ENCODE measurements around the gene ATP8A2. TPM values are rescaled to one million over a fixed set of nuclear protein-coding genes. Genes with fewer than 3 reads are reported as not detected.

ATP8A2 gene
- total and polyA plus RNA-seq, 9 donors = 0.23 to 0.95 (median 0.35) TPM

GRCh38 chr13:25958986-25959385, 587.2 kb downstream of the ATP8A2 start:
- TF ChIP-seq CTCF (IDR thresholded peaks at IDR 0.05) (no peak), EP300 (IDR thresholded peaks at IDR 0.05) (no peak), POLR2A (IDR thresholded peaks at IDR 0.05) (no peak)
- no peak overlapping the region for H3K4me3 ChIP-seq
- no peaks in the 10 kb centered on the region for H3K36me3 ChIP-seq
- H3K9me3 ChIP-seq = no peaks in the 10 kb centered on the region
- DNase-seq = no peak
- no peak overlapping the region for H3K27ac ChIP-seq
- no peaks in the 10 kb centered on the region for H3K4me1 ChIP-seq (ENCODE audit: insufficient read depth)
- intact Hi-C loops (cut with DNase I) = no loop called here
- 86 to 89% (median 88%) methylated on average over 1 of the region's 1 CpG for WGBS, 3 donors
- H3K27me3 ChIP-seq = no peaks in the 10 kb centered on the region

- TF ChIP-seq POLR2A (IDR thresholded peaks at IDR 0.05) = no peak
- TF ChIP-seq EP300 (IDR thresholded peaks at IDR 0.05) = no peak
- no peak for TF ChIP-seq CTCF (IDR thresholded peaks at IDR 0.05)
These were observed 589.5 kb downstream of the ATP8A2 start for GRCh38 chr13:25961294-25961693.

GRCh38 chr13:25963674-25964073, 591.9 kb downstream of the ATP8A2 start:
- intact Hi-C loops (cut with DNase I) = no loop called here
- Histone ChIP-seq H3K36me3 (no peaks in the 10 kb centered on the region), H3K27ac (no peak overlapping the region), H3K27me3 (no peaks in the 10 kb centered on the region), H3K4me3 (no peak overlapping the region), H3K9me3 (no peaks in the 10 kb centered on the region), H3K4me1 (ENCODE audit: insufficient read depth) (no peaks in the 10 kb centered on the region)
- no peak for DNase-seq
- whole genome bisulfite sequencing, 3 donors = 36 to 43% (median 40%) methylated on average over 4 of the region's 4 CpGs
- TF ChIP-seq EP300 (IDR thresholded peaks at IDR 0.05) = no peak
- TF ChIP-seq CTCF (IDR thresholded peaks at IDR 0.05) = no peak

More at GRCh38 chr13:25961294-25961693, 589.5 kb downstream of the ATP8A2 start:
- H3K4me3 ChIP-seq = no peak overlapping the region
- H3K27me3 ChIP-seq = no peaks in the 10 kb centered on the region
- no peaks in the 10 kb centered on the region for H3K9me3 ChIP-seq
- H3K36me3 ChIP-seq = no peaks in the 10 kb centered on the region
- DNase-seq = no peak
- no peaks in the 10 kb centered on the region for H3K4me1 ChIP-seq (ENCODE audit: insufficient read depth)
- intact Hi-C loops (cut with DNase I) = no loop called here
- WGBS, 3 donors = 89 to 91% (median 90%) methylated on average over 7 of the region's 7 CpGs
- H3K27ac ChIP-seq = no peak overlapping the region

GRCh38 chr13:25965596-25965995, 593.8 kb downstream of the ATP8A2 start:
- Histone ChIP-seq H3K4me1 (ENCODE audit: insufficient read depth) (no peaks in the 10 kb centered on the region), H3K27ac (no peak overlapping the region), H3K4me3 (no peak overlapping the region), H3K27me3 (no peaks in the 10 kb centered on the region), H3K36me3 (no peaks in the 10 kb centered on the region), H3K9me3 (no peaks in the 10 kb centered on the region)
- DNase-seq = no peak
- intact Hi-C loops (cut with DNase I) = no loop called here
- no peak for TF ChIP-seq EP300 (IDR thresholded peaks at IDR 0.05)
- no peak for TF ChIP-seq CTCF (IDR thresholded peaks at IDR 0.05)
- no peak for TF ChIP-seq POLR2A (IDR thresholded peaks at IDR 0.05)
- 70 to 73% (median 72%) methylated on average over 2 of the region's 2 CpGs for WGBS, 3 donors

- no peak overlapping the region for H3K27ac ChIP-seq
- no peak for DNase-seq
- no peaks in the 10 kb centered on the region for H3K4me1 ChIP-seq (ENCODE audit: insufficient read depth)
- 62 to 74% (median 63%) methylated on average over 4 of the region's 4 CpGs for WGBS, 3 donors
- H3K9me3 ChIP-seq = no peaks in the 10 kb centered on the region
- TF ChIP-seq POLR2A (IDR thresholded peaks at IDR 0.05) (no peak), EP300 (IDR thresholded peaks at IDR 0.05) (no peak), CTCF (IDR thresholded peaks at IDR 0.05) (no peak)
- no peaks in the 10 kb centered on the region for H3K36me3 ChIP-seq
- intact Hi-C loops (cut with DNase I) = no loop called here
- H3K27me3 ChIP-seq = no peaks in the 10 kb centered on the region
- H3K4me3 ChIP-seq = no peak overlapping the region
These were observed 594.3 kb downstream of the ATP8A2 start for GRCh38 chr13:25966086-25966485.
